Measurements from ENCODE around the gene TBX3. TPM values are rescaled to one million over a fixed set of nuclear protein-coding genes. Genes with fewer than 3 reads are reported as not detected.
A peak's percentile ranks its signal among the peaks of the same experiment; 100 is the strongest.

The TBX3 gene
- total RNA-seq, 3 donors from 2014 or later: 8.1 to 13.9 (median 10.8) TPM

- TF ChIP-seq, protein P1, sequence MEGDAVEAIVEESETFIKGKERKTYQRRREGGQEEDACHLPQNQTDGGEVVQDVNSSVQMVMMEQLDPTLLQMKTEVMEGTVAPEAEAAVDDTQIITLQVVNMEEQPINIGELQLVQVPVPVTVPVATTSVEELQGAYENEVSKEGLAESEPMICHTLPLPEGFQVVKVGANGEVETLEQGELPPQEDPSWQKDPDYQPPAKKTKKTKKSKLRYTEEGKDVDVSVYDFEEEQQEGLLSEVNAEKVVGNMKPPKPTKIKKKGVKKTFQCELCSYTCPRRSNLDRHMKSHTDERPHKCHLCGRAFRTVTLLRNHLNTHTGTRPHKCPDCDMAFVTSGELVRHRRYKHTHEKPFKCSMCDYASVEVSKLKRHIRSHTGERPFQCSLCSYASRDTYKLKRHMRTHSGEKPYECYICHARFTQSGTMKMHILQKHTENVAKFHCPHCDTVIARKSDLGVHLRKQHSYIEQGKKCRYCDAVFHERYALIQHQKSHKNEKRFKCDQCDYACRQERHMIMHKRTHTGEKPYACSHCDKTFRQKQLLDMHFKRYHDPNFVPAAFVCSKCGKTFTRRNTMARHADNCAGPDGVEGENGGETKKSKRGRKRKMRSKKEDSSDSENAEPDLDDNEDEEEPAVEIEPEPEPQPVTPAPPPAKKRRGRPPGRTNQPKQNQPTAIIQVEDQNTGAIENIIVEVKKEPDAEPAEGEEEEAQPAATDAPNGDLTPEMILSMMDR (IDR thresholded peaks at IDR 0.05): peak; percentile 81
- H3K4me1 ChIP-seq (ENCODE audit: low read depth): peaks cover 3% of the 10 kb centered on the region
- intact Hi-C loops (cut with DNase I, micrococcal nuclease): loop anchor here (5.0 kb wide), 1 partner anchor 1255 kb away; no protein-coding TSS in a partner anchor
- peak in 2 of 3 donors; percentile 83 to 91 for DNase-seq
- H3K9me3 ChIP-seq: no peaks in the 10 kb centered on the region
- ATAC-seq: peak; percentile 79
- no peak overlapping the region for H3K4me3 ChIP-seq
- H3K36me3 ChIP-seq (ENCODE audit: low read depth): no peaks in the 10 kb centered on the region
Observed at GRCh38 chr12:114662512-114663177, 21.3 kb downstream of the TBX3 start.

GRCh38 chr12:114661245-114661644 is 22.7 kb downstream of the TBX3 start:
- Histone ChIP-seq H3K4me1 (ENCODE audit: low read depth) (peaks cover 3% of the 10 kb centered on the region), H3K4me3 (no peak overlapping the region), H3K9me3 (no peaks in the 10 kb centered on the region), H3K36me3 (ENCODE audit: low read depth) (no peaks in the 10 kb centered on the region)
- TF ChIP-seq, protein P1 (IDR thresholded peaks at IDR 0.05): no peak
- ATAC-seq (no peak), DNase-seq (no peak)
- intact Hi-C loops (cut with DNase I, micrococcal nuclease): loop anchor here (5.0 kb wide), 1 partner anchor 1256 kb away; no protein-coding TSS in a partner anchor

- DNase-seq (no peak), ATAC-seq (no peak)
- Histone ChIP-seq H3K9me3 (no peaks in the 10 kb centered on the region), H3K4me3 (no peak overlapping the region), H3K36me3 (ENCODE audit: low read depth) (no peaks in the 10 kb centered on the region), H3K4me1 (ENCODE audit: low read depth) (no peaks in the 10 kb centered on the region)
- TF ChIP-seq, protein P1 (IDR thresholded peaks at IDR 0.05): no peak
- intact Hi-C loops (cut with DNase I, micrococcal nuclease): no loop called here
Observed at GRCh38 chr12:114659084-114659483, 24.9 kb downstream of the TBX3 start.

DNA sequence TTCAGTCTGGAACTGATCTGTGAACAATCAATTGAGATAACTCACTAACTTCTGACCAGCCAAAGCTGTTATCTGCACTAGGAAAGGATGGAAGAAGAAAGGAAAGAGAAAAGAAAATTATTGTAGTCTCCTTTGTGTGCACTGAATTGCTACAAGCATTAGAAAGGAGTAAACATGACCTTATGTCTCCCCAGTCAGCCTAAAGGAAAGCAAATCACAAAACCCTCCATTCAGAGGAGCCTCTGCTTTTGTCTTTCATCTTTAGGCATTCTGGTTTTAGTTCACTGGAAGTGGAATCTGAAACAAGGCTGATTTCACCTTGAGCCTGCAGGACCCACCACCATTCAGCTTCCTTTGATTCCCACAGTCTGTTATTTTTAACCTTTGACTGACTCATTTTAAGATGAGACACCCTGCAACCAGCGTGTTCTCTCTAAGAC is 26.0 kb downstream of the TBX3 start:
- Histone ChIP-seq H3K4me1 (ENCODE audit: low read depth) (no peaks in the 10 kb centered on the region), H3K9me3 (no peaks in the 10 kb centered on the region), H3K4me3 (no peak overlapping the region), H3K36me3 (ENCODE audit: low read depth) (no peaks in the 10 kb centered on the region)
- TF ChIP-seq, protein P1 (IDR thresholded peaks at IDR 0.05): no peak
- intact Hi-C loops (cut with DNase I, micrococcal nuclease): no loop called here
- ATAC-seq: no peak
- no peak for DNase-seq

DNA sequence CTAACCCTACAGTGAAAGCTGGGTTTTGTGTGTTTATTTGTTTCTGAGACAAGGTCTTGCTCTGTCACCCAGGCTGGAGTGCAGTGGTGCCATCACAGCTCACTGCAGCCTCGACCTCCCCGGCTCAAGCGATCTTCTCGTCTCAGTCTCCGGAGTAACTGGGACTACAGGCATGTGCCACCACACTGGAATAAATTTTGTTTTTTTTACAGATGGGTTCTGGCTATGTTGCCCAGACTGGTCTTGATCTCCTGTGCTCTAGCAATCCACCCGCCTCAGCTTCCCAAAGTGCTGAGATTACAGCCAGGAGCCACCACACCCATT is 26.4 kb downstream of the TBX3 start:
- intact Hi-C loops (cut with DNase I, micrococcal nuclease): no loop called here
- no peaks in the 10 kb centered on the region for H3K4me1 ChIP-seq (ENCODE audit: low read depth)
- TF ChIP-seq, protein P1 (IDR thresholded peaks at IDR 0.05): no peak
- no peaks in the 10 kb centered on the region for H3K36me3 ChIP-seq (ENCODE audit: low read depth)
- H3K4me3 ChIP-seq: no peak overlapping the region
- DNase-seq (no peak), ATAC-seq (no peak)
- H3K9me3 ChIP-seq: no peaks in the 10 kb centered on the region

Measured in mucosa of descending colon (tissue), 3 donors.